Endothelial cell (in vitro differentiated cells): Measurements from ENCODE around the gene PHOX2A. TPM values are rescaled to one million over a fixed set of nuclear protein-coding genes. Genes with fewer than 3 reads are reported as not detected.

ENCODE experiments used
- DNase-seq: peaks from one replicate; pipeline ENCODE4 v3.0.0; 2021; ENCODE audit warnings: low spot score
- H3K27ac Mint-ChIP-seq: one replicate; pipeline ENCODE4 v1.8.0; 2021; ENCODE audit warnings: mixed read lengths, inconsistent platforms; ENCODE audit not compliant: unreplicated experiment
- H3K27me3 Mint-ChIP-seq: one replicate; pipeline ENCODE4 v1.8.0; 2021; ENCODE audit warnings: mild to moderate bottlenecking, moderate library complexity, mixed read lengths, inconsistent platforms; ENCODE audit not compliant: unreplicated experiment
- H3K36me3 Mint-ChIP-seq: one replicate; pipeline ENCODE4 v1.8.0; 2021; ENCODE audit warnings: mild to moderate bottlenecking, low read depth, mixed read lengths, inconsistent platforms; ENCODE audit not compliant: unreplicated experiment
- H3K4me1 Mint-ChIP-seq: one replicate; pipeline ENCODE4 v1.8.0; 2021; ENCODE audit warnings: mild to moderate bottlenecking, mixed read lengths, inconsistent platforms; ENCODE audit not compliant: unreplicated experiment
- H3K4me3 Mint-ChIP-seq: one replicate; pipeline ENCODE4 v1.8.0; 2021; ENCODE audit warnings: mild to moderate bottlenecking, mixed read lengths, inconsistent platforms; ENCODE audit not compliant: unreplicated experiment
- H3K9me3 Mint-ChIP-seq: one replicate; pipeline ENCODE4 v1.8.0; 2021; ENCODE audit warnings: mixed read lengths, inconsistent platforms; ENCODE audit not compliant: unreplicated experiment
- CTCF ChIP-seq: fragments of 200-600 bp; sonication (generic); IDR thresholded peaks from one replicate; pipeline ENCODE4 v1.5.0; 2021; ENCODE audit warnings: antibody characterized with exemption; ENCODE audit not compliant: unreplicated experiment
- total RNA-seq: library from RNA; stranded (reverse); fragmentation: NEBNext Ultra II Directional; extraction: Animal tissue kit (Norgen Biotek cat#: 25700); gene quantifications from one replicate; pipeline ENCODE4 v1.2.1, GENCODE V29; 2021; ENCODE audit not compliant: unreplicated experiment

Gene PHOX2A
- total RNA-seq, 1 donor from 2014 or later, result not detected

- no peak for DNase-seq
Observed at GRCh38 chr11:72226701-72227100, 17.3 kb downstream of the PHOX2A start.

GRCh38 chr11:72225411-72225951, 18.5 kb downstream of the PHOX2A start:
- H3K4me3 Mint-ChIP-seq, result peak overlapping the region; percentile 97
- peaks cover 9% of the 10 kb centered on the region for H3K27me3 Mint-ChIP-seq
- no peak for TF ChIP-seq CTCF
- H3K36me3 Mint-ChIP-seq, result peaks cover 8% of the 10 kb centered on the region
- peaks cover 14% of the 10 kb centered on the region for H3K4me1 Mint-ChIP-seq
- DNase-seq, result no peak
- no peaks in the 10 kb centered on the region for H3K9me3 Mint-ChIP-seq
- peak overlapping the region; percentile 9 for H3K27ac Mint-ChIP-seq

More at GRCh38 chr11:72226701-72227100, 17.3 kb downstream of the PHOX2A start:
- no peak overlapping the region for H3K27ac Mint-ChIP-seq
- H3K4me3 Mint-ChIP-seq, result peak overlapping the region; percentile 31
- peaks cover 10% of the 10 kb centered on the region for H3K27me3 Mint-ChIP-seq
- TF ChIP-seq CTCF, result no peak
- H3K4me1 Mint-ChIP-seq, result peaks cover 14% of the 10 kb centered on the region
- no peaks in the 10 kb centered on the region for H3K9me3 Mint-ChIP-seq
- peaks cover 15% of the 10 kb centered on the region for H3K36me3 Mint-ChIP-seq

GRCh38 chr11:72224564-72225410, 19.2 kb downstream of the PHOX2A start, which contains the start of gene INPPL1:
Gene INPPL1 (plus strand): TSS chr11:72224767. CDS start chr11:72224985, 218 bp downstream.
- peaks cover 9% of the 10 kb centered on the region for H3K27me3 Mint-ChIP-seq
- peak within 1 kb of the TSS; percentile 64 for H3K27ac Mint-ChIP-seq
- peaks cover 14% of the 10 kb centered on the region for H3K4me1 Mint-ChIP-seq
- no peak for TF ChIP-seq CTCF
- peak within 1 kb of the TSS; percentile 97 for H3K4me3 Mint-ChIP-seq
- DNase-seq, result peak; percentile 58
- peaks cover 8% of the 10 kb centered on the region for H3K36me3 Mint-ChIP-seq
- no peaks in the 10 kb centered on the region for H3K9me3 Mint-ChIP-seq

GRCh38 chr11:72223615-72224563, 20.1 kb downstream of the PHOX2A start:
- H3K9me3 Mint-ChIP-seq, result no peaks in the 10 kb centered on the region
- H3K36me3 Mint-ChIP-seq, result peaks cover 3% of the 10 kb centered on the region
- H3K4me3 Mint-ChIP-seq, result peak overlapping the region; percentile 97
- H3K27ac Mint-ChIP-seq, result peak overlapping the region; percentile 64
- H3K4me1 Mint-ChIP-seq, result peaks cover 11% of the 10 kb centered on the region
- H3K27me3 Mint-ChIP-seq, result peaks cover 9% of the 10 kb centered on the region
- peak; percentile 68 for DNase-seq
- no peak for TF ChIP-seq CTCF
